NCI-H2029 (cell line): Measurements from ENCODE around the gene SLIT3.

ENCODE experiments used
- DNase-seq: peaks from one replicate; lab custom pipeline; 2025; lab: John Stamatoyannopoulos, UW

The SLIT3 gene

GRCh38 chr5:168992016-168992415 lies 308.9 kb downstream of the SLIT3 start:
- no peak for DNase-seq

- no peak for DNase-seq
These were observed 309.6 kb downstream of the SLIT3 start for GRCh38 chr5:168991311-168991710.

GRCh38 chr5:168990679-168991078 lies 310.3 kb downstream of the SLIT3 start:
- no peak for DNase-seq

GRCh38 chr5:168989731-168990505 lies 311.0 kb downstream of the SLIT3 start:
- no peak for DNase-seq

- DNase-seq = no peak
These were observed 312.2 kb downstream of the SLIT3 start for GRCh38 chr5:168988699-168989098.

- DNase-seq = peak; percentile 45
These were observed 313.2 kb downstream of the SLIT3 start for GRCh38 chr5:168987543-168988300.

- DNase-seq = no peak
These were observed 315.5 kb downstream of the SLIT3 start for GRCh38 chr5:168985454-168985853.

GRCh38 chr5:168984135-168984675 lies 316.7 kb downstream of the SLIT3 start:
- DNase-seq = no peak

GRCh38 chr5:168979135-168979534 lies 321.8 kb downstream of the SLIT3 start:
- no peak for DNase-seq

GRCh38 chr5:168978500-168978899 lies 322.4 kb downstream of the SLIT3 start:
- DNase-seq = no peak

GRCh38 chr5:168978015-168978414 lies 322.9 kb downstream of the SLIT3 start:
- no peak for DNase-seq

GRCh38 chr5:168976311-168976970 lies 324.5 kb downstream of the SLIT3 start:
- no peak for DNase-seq

GRCh38 chr5:168975331-168975730 lies 325.6 kb downstream of the SLIT3 start:
- no peak for DNase-seq

GRCh38 chr5:168974082-168974481 lies 326.9 kb downstream of the SLIT3 start:
- DNase-seq = no peak

- DNase-seq = no peak
These were observed 328.2 kb downstream of the SLIT3 start for GRCh38 chr5:168972731-168973130.

- DNase-seq = no peak
These were observed 329.8 kb downstream of the SLIT3 start for GRCh38 chr5:168971100-168971499.

GRCh38 chr5:168969326-168969886 lies 331.5 kb downstream of the SLIT3 start:
- no peak for DNase-seq

- DNase-seq = no peak
These were observed 332.9 kb downstream of the SLIT3 start for GRCh38 chr5:168967882-168968620.

- no peak for DNase-seq
These were observed 335.3 kb downstream of the SLIT3 start for GRCh38 chr5:168965638-168966037.

GRCh38 chr5:168964182-168964581 lies 336.8 kb downstream of the SLIT3 start:
- no peak for DNase-seq

- DNase-seq = no peak
These were observed 338.6 kb downstream of the SLIT3 start for GRCh38 chr5:168962306-168962705.

GRCh38 chr5:168961681-168962080 lies 339.3 kb downstream of the SLIT3 start:
- no peak for DNase-seq
